Measurements from ENCODE around the gene ARPP21. TPM values are rescaled to one million over a fixed set of nuclear protein-coding genes. Genes with fewer than 3 reads are reported as not detected.

The ARPP21 gene
- total RNA-seq, 1 donor from 2014 or later = not detected

DNA sequence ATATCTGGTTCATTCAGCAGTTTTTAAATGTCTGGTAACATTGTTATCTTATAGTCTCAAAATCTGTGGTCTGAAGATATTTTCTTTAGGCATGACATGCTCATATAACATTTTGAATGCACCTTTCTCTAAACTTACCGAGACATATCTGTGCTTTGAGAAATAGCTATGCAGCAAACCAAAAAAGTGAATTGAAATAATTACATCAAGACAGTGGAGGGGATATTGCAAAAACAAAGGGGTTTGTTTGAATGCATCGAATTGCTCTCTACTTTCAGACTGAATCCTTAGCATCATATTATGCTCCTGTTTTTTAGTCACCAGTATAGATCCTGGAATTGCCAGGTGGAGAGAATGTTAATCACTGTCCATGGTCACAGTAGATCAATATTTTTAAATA is 5.1 kb downstream of the ARPP21 start:
- POLR2A ChIA-PET = no interaction called here
- CTCF ChIA-PET = no interaction called here
- H3K27ac Mint-ChIP-seq = no peak overlapping the region
- intact Hi-C loops (cut with micrococcal nuclease) = no loop called here
- TF ChIP-seq, protein P1, sequence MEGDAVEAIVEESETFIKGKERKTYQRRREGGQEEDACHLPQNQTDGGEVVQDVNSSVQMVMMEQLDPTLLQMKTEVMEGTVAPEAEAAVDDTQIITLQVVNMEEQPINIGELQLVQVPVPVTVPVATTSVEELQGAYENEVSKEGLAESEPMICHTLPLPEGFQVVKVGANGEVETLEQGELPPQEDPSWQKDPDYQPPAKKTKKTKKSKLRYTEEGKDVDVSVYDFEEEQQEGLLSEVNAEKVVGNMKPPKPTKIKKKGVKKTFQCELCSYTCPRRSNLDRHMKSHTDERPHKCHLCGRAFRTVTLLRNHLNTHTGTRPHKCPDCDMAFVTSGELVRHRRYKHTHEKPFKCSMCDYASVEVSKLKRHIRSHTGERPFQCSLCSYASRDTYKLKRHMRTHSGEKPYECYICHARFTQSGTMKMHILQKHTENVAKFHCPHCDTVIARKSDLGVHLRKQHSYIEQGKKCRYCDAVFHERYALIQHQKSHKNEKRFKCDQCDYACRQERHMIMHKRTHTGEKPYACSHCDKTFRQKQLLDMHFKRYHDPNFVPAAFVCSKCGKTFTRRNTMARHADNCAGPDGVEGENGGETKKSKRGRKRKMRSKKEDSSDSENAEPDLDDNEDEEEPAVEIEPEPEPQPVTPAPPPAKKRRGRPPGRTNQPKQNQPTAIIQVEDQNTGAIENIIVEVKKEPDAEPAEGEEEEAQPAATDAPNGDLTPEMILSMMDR (IDR thresholded peaks at IDR 0.05) = no peak
- DNase-seq (no peak), ATAC-seq (ENCODE audit: low read depth) (no peak)
- H3K4me1 Mint-ChIP-seq = peaks cover 13% of the 10 kb centered on the region
- H3K4me3 Mint-ChIP-seq = no peak overlapping the region
- H3K27me3 Mint-ChIP-seq = peaks cover 16% of the 10 kb centered on the region
- no peaks in the 10 kb centered on the region for H3K36me3 Mint-ChIP-seq (ENCODE audit: low read depth)
- H3K9me3 Mint-ChIP-seq = no peaks in the 10 kb centered on the region

DNA sequence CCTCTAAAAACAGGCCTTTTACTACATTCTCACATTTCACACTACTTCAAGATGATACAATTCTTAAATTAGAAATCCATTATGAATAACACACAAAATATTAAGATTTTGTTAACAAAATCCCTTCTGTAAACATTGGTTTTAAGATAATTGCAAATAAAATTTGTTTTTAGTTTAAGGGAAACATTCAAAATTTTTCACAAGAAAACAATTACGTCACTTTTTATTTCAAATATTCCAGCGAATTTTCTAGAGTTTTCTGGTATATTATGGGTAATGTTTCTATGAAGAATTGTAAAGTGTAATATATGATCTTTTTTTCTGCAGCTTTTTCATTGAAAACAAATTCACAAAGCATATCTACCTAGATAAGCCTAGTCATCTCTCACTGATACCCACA is 5.9 kb downstream of the ARPP21 start:
- intact Hi-C loops (cut with micrococcal nuclease) = no loop called here
- TF ChIP-seq, protein P1 (IDR thresholded peaks at IDR 0.05) = no peak
- Mint-ChIP-seq H3K27ac (no peak overlapping the region), H3K36me3 (ENCODE audit: low read depth) (no peaks in the 10 kb centered on the region), H3K27me3 (peaks cover 10% of the 10 kb centered on the region), H3K9me3 (no peaks in the 10 kb centered on the region), H3K4me3 (no peak overlapping the region), H3K4me1 (peaks cover 7% of the 10 kb centered on the region)
- CTCF ChIA-PET = no interaction called here
- ATAC-seq (ENCODE audit: low read depth) (no peak), DNase-seq (no peak)
- POLR2A ChIA-PET = no interaction called here

DNA sequence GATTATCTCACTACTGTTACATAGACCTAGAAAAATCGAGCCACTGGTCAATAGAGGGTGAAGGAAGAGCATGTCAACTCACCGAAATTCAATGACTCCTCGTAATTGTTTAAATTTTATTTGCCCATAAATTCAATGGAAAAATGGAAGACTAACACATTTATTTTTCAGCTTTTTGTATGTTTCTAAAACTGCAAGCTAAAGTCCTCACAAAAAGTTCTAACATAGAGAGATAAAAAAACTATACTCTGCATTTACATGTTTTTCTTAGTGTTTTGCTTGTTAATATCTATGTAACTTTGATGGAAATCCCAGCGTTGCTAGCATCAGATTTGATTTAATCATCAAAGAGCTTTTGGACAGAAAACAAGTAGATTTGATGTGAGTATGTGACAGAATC is 6.8 kb downstream of the ARPP21 start:
- ChIA-PET POLR2A (no interaction called here), CTCF (no interaction called here)
- Mint-ChIP-seq H3K27me3 (peaks cover 3% of the 10 kb centered on the region), H3K9me3 (no peaks in the 10 kb centered on the region), H3K36me3 (ENCODE audit: low read depth) (no peaks in the 10 kb centered on the region), H3K4me1 (peaks cover 3% of the 10 kb centered on the region), H3K27ac (no peak overlapping the region), H3K4me3 (no peak overlapping the region)
- TF ChIP-seq, protein P1 (IDR thresholded peaks at IDR 0.05) = no peak
- no peak for ATAC-seq (ENCODE audit: low read depth)
- intact Hi-C loops (cut with micrococcal nuclease) = no loop called here
- no peak for DNase-seq

DNA sequence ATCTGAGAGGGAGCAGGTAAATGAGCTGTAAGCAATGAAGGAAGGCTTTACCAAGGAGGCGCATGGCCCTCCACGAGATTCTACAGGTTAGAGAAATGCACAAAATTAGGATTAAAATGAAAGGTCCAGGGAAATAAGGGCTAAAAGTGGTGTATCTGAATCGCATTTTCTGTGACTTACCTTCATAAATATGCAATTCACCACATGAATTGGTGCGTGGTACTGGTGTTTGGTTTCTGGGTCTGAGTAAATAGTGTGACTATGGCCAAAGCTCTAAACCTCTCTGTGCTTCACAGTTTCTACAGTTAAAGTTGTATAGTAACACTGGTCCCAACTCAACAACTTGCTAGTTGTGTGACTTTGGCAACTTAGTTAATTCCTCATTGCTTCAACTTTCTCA is 8.1 kb downstream of the ARPP21 start:
- Mint-ChIP-seq H3K27ac (no peak overlapping the region), H3K9me3 (no peaks in the 10 kb centered on the region), H3K4me1 (no peaks in the 10 kb centered on the region), H3K27me3 (no peaks in the 10 kb centered on the region), H3K4me3 (no peak overlapping the region), H3K36me3 (ENCODE audit: low read depth) (no peaks in the 10 kb centered on the region)
- intact Hi-C loops (cut with micrococcal nuclease) = no loop called here
- CTCF ChIA-PET = no interaction called here
- TF ChIP-seq, protein P1 (IDR thresholded peaks at IDR 0.05) = no peak
- POLR2A ChIA-PET = no interaction called here
- DNase-seq (no peak), ATAC-seq (ENCODE audit: low read depth) (no peak)

DNA sequence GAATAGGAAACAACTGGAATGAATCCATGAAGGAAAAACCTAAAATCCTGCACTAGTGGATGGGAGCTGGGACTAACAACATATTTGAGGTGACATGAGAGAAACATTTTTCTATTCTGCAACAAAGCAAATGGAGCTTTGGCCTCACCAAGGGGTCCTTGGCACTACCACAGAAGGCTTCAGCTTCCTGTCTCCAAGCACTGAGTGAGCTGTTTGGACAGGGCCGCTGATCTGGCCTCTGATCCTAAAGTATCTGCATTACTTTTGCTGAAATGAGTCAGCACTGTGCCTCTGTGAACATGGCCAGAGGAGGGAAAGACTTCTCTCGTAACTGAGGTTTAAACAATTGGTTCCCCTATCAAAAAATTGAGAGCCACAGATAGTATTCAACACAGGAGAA is 9.0 kb downstream of the ARPP21 start:
- TF ChIP-seq, protein P1 (IDR thresholded peaks at IDR 0.05) = no peak
- Mint-ChIP-seq H3K4me1 (no peaks in the 10 kb centered on the region), H3K27ac (no peak overlapping the region), H3K27me3 (no peaks in the 10 kb centered on the region), H3K9me3 (no peaks in the 10 kb centered on the region), H3K4me3 (no peak overlapping the region), H3K36me3 (ENCODE audit: low read depth) (no peaks in the 10 kb centered on the region)
- intact Hi-C loops (cut with micrococcal nuclease) = no loop called here
- ChIA-PET CTCF (no interaction called here), POLR2A (no interaction called here)
- DNase-seq (no peak), ATAC-seq (ENCODE audit: low read depth) (no peak)
